NT2/D1 (cell line): ENCODE results near the gene SUOX.

Experiments
- SUZ12 ChIP-seq: IDR thresholded peaks from 2 replicates; pipeline ENCODE4 v1.6.1; 2011; ENCODE audit not compliant: insufficient read length, insufficient read depth; ENCODE audit errors: extremely low read depth
- YY1 ChIP-seq: IDR thresholded peaks from 2 replicates; pipeline ENCODE4 v1.6.1; 2011; ENCODE audit not compliant: insufficient read length, insufficient read depth
- ZNF274 ChIP-seq: IDR thresholded peaks from 2 replicates; pipeline ENCODE4 v1.6.1; 2011; ENCODE audit warnings: mild to moderate bottlenecking, low read depth, low read length

DNA sequence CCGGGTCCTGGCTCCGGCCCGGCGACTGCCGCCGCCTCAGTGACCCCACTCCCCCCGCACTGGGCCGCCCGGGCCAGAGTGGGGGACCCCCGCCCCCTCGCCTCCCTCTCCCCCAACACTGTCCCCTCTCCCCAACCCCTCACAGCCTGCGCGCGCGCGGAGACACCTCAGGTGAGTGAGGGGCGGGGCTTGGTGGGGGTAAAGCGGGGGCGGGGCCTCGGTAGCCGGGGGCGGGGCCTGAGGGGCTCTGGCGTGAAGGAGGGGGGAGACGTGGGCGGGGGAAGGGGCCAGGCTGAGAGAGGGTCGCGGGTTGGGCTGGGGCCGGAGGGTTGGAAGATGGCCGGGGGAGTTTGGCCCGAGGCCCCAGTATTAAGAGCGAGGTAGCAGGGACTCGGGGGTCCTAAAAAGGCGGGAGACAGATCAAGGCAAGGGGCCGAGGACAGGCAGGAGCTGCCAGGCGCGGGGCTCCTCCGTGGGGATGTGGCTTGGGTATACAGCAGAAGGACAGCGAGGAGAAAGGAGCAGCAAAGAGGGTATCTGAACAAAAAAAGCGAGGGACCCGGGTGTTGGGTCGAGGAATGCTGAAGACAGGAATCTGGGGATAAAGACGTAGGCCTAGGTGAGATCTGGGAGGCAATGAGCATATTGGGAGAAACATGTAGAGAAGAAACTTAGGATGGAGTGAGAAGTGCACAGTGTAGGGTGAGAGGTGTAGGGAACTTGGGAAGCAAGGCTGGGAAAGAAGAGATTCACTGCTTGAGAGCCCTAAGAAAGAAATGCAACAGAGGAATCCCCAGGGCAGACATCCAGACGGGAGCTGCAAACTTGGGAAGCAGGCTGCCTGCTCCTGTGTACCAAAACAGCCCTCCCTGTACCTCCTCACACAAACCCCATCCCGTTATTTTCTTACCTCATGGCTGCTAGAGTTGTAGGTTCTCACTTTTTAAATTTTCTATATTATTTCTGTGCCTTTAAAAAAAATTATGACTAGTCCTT, 10.8 kb downstream of the SUOX start:
- TF ChIP-seq YY1 = no peak
- no peak for TF ChIP-seq ZNF274
- TF ChIP-seq SUZ12 = no peak
